Smooth muscle cell (in vitro differentiated cells): Measurements from ENCODE around the gene SLC1A5. TPM values are rescaled to one million over a fixed set of nuclear protein-coding genes. Genes with fewer than 3 reads are reported as not detected.

Source experiments
- DNase-seq: peaks from one replicate; lab custom pipeline; 2025; ENCODE audit not compliant: unreplicated experiment; lab: John Stamatoyannopoulos, UW
- H2AFZ ChIP-seq: fragments of 200-600 bp; sonication (generic); 2 replicates; pipeline ENCODE4 v1.6.0; 2016; ENCODE audit warnings: antibody characterized with exemption, low read depth, mild to moderate bottlenecking
- H3F3A ChIP-seq: fragments of 200-600 bp; sonication (generic); 2 replicates; pipeline ENCODE4 v1.6.0; 2017; ENCODE audit warnings: antibody characterized with exemption, low read depth
- H3K27ac ChIP-seq: fragments of 200-600 bp; sonication (generic); 2 replicates; pipeline ENCODE4 v1.5.1; 2016; ENCODE audit warnings: low read depth, mild to moderate bottlenecking
- H3K27me3 ChIP-seq: fragments of 200-600 bp; sonication (generic); 2 replicates; pipeline ENCODE4 v1.6.1; 2016; ENCODE audit warnings: low read depth, mild to moderate bottlenecking
- H3K36me3 ChIP-seq: fragments of 200-600 bp; sonication (generic); 2 replicates; pipeline ENCODE4 v1.5.1; 2016; ENCODE audit warnings: low read depth
- H3K4me1 ChIP-seq: fragments of 200-600 bp; sonication (generic); 2 replicates; pipeline ENCODE4 v1.5.1; 2016; ENCODE audit warnings: low read depth
- H3K4me2 ChIP-seq: fragments of 200-600 bp; sonication (generic); 2 replicates; pipeline ENCODE4 v1.6.0; 2016; ENCODE audit warnings: mild to moderate bottlenecking
- H3K4me3 ChIP-seq: fragments of 200-600 bp; sonication (generic); 2 replicates; pipeline ENCODE4 v1.5.1; 2016; ENCODE audit warnings: mild to moderate bottlenecking
- H3K79me2 ChIP-seq: fragments of 200-600 bp; sonication (generic); 2 replicates; pipeline ENCODE4 v1.6.0; 2016; ENCODE audit warnings: low read depth, mild to moderate bottlenecking
- H3K9ac ChIP-seq: fragments of 200-600 bp; sonication (generic); 2 replicates; pipeline ENCODE4 v1.6.0; 2016; ENCODE audit warnings: low read depth
- H3K9me3 ChIP-seq: fragments of 200-600 bp; sonication (generic); replicated peaks from 2 replicates; pipeline ENCODE4 v1.5.1; 2016; ENCODE audit warnings: low read depth
- H4K20me1 ChIP-seq: fragments of 200-600 bp; sonication (generic); 2 replicates; pipeline ENCODE4 v1.6.0; 2016; ENCODE audit warnings: low read depth
- WGBS: methylation state at CpG from one replicate; pipeline ENCODE4 v1.1.7; 2016; ENCODE audit warnings: low lambda C conversion rate; 5-methylcytosine and 5-hydroxymethylcytosine counted together
- polyA plus RNA-seq: library from polyadenylated mRNA; unstranded; fragments of >200 nt; fragmentation: Nextera tagmentation; extraction: Ambion mirVana; gene quantifications from 2 replicates; pipeline ENCODE4 v1.2.1, GENCODE V29; 2016
- total RNA-seq: library from RNA; depleted of rRNA; stranded (reverse); fragments of >200 nt; gene quantifications from 2 replicates; pipeline ENCODE4 v1.2.3, GENCODE V29; 2014
- TF ChIP-seq, protein P1 (sequence below): fragments of 200-600 bp; sonication (generic); IDR thresholded peaks from 2 replicates; pipeline ENCODE4 v1.5.1; 2017; ENCODE audit warnings: borderline replicate concordance, mild to moderate bottlenecking, antibody characterized with exemption; ENCODE audit not compliant: insufficient read depth, poor library complexity, severe bottlenecking

SLC1A5 gene
- total and polyA plus RNA-seq, 2 experiments from 2014 or later, result 101 to 231 TPM

DNA sequence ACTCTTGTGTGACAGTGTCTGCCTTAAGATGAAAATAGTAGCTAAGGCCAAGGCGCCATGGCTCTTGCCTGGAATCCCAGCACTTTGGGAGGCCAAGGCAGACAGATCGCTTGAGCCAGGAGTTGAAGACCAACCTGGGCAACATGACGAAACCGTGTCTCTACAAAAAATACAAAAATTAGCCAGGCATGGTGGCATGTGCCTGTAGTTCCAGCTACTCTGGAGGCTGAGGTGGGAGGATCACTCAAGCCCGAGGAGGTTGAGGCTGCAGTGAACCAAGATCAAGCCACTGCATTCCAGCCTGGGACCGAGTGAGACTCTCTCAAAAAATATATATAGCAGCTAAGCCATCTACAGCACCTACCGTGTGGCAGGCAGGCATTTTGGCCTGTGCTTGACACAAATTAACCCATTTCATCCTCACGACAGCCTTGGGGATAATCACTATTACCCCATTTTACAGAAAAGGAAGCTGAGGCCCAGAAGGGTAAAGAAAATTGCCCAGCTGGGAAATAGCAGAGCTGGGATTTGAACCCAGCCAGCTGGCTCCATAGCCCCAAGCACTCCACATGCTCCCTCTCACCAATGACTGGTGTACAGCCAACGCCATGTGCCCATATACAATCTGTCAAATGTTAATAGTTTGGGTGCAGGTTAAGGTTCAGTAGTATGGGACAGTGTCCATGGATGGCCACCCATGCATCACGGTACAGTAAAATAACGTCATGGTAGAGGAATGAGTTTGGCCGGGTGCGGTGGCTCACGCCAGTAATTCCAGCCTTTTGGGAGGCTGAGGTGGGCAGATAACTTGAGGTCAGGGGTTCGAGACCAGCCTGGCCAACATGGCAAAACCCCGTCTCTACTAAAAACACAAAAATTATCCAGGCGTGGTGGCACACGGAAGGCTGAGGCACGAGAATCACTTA, 3.1 kb downstream of the SLC1A5 start:
- no peak for DNase-seq

DNA sequence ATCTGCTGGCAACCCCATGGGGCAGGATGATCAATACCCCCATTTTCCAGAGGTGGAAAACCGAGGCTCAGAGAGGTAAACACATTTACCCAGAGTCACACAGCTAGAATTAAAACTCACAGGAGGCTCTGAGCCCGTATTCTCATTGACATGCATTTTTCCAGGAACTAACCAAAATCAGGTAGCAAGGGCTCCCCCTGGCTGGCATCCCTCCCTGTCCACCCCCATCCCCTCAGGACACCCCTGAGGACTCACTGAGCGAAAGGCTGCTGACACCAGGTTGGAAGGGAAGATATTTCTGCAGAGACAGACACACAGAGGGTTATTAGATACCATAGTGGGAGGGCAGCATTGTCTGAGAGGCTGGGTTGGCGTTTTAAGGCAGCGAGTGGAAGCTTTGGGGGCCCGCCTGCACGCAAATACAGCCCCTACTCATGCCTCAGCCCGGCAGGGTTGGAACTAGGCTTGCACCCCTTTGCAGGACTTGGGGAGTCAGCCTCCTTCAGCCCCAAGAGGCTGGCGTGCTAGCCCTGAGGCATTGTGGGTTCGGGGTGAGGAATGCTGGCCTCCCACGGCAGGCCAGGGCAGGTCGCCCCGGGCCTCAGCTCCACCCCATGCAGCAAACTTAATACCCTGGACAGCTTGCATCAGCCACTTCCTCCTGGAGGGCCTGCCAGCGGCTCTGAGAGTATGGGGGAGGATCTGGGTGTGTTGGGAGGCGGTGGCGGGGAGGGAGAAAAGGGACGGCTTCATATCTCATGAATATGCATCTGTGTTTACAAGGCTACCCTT, 3.9 kb downstream of the SLC1A5 start:
- Histone ChIP-seq H3K4me1 (peaks cover 11% of the 10 kb centered on the region), H3F3A (peaks cover 22% of the 10 kb centered on the region), H3K4me3 (peak overlapping the region; percentile 72)

More for the DNA sequence above, 3.1 kb downstream of the SLC1A5 start:
- no peaks in the 10 kb centered on the region for H3K36me3 ChIP-seq
- peak overlapping the region; percentile 85 for H3K4me2 ChIP-seq
- peaks cover 11% of the 10 kb centered on the region for H3K4me1 ChIP-seq
- H3K9me3 ChIP-seq, result no peaks in the 10 kb centered on the region
- H2AFZ ChIP-seq, result no peak overlapping the region
- peaks cover 79% of the 10 kb centered on the region for H4K20me1 ChIP-seq
- peaks cover 78% of the 10 kb centered on the region for H3K79me2 ChIP-seq
- peak overlapping the region; percentile 93 for H3K27ac ChIP-seq
- H3F3A ChIP-seq, result peaks cover 27% of the 10 kb centered on the region
- 54% methylated on average over 19 of the region's 19 CpGs for WGBS
- TF ChIP-seq, protein P1, sequence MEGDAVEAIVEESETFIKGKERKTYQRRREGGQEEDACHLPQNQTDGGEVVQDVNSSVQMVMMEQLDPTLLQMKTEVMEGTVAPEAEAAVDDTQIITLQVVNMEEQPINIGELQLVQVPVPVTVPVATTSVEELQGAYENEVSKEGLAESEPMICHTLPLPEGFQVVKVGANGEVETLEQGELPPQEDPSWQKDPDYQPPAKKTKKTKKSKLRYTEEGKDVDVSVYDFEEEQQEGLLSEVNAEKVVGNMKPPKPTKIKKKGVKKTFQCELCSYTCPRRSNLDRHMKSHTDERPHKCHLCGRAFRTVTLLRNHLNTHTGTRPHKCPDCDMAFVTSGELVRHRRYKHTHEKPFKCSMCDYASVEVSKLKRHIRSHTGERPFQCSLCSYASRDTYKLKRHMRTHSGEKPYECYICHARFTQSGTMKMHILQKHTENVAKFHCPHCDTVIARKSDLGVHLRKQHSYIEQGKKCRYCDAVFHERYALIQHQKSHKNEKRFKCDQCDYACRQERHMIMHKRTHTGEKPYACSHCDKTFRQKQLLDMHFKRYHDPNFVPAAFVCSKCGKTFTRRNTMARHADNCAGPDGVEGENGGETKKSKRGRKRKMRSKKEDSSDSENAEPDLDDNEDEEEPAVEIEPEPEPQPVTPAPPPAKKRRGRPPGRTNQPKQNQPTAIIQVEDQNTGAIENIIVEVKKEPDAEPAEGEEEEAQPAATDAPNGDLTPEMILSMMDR, result no peak
- peak overlapping the region; percentile 72 for H3K4me3 ChIP-seq
- peak overlapping the region; percentile 89 for H3K9ac ChIP-seq
- no peaks in the 10 kb centered on the region for H3K27me3 ChIP-seq

DNA sequence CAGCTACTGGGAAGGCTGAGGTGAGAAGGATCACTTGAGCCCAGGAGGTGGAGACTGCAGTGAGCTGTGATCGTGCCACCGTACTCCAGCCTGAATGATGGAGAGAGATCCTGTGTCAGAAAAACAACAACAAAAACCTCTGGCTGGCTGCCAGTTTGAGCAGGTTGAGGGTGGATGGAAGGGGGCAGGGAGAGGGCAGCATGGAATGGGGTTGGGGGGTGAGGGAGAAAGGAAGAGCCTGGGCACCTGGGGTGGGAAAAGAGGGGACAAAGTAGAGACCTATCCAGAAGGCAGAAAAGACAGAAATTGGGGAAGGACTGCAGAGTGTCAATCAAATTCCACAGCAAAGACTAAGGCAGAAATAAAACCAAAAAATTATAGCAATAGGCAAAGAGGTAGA, 4.7 kb downstream of the SLC1A5 start:
- Histone ChIP-seq H3K4me1 (peaks cover 11% of the 10 kb centered on the region), H3K9me3 (no peaks in the 10 kb centered on the region), H3K4me2 (peak overlapping the region; percentile 85), H3K9ac (no peak overlapping the region), H3K4me3 (peak overlapping the region; percentile 72), H3K27me3 (no peaks in the 10 kb centered on the region), H3K36me3 (no peaks in the 10 kb centered on the region), H3F3A (peaks cover 17% of the 10 kb centered on the region), H3K27ac (peak overlapping the region; percentile 93), H4K20me1 (peaks cover 93% of the 10 kb centered on the region), H2AFZ (no peak overlapping the region), H3K79me2 (peaks cover 86% of the 10 kb centered on the region)
- WGBS, result 52% methylated on average over 2 of the region's 2 CpGs
- TF ChIP-seq, protein P1, result no peak
- no peak for DNase-seq

More for the DNA sequence above, 3.9 kb downstream of the SLC1A5 start:
- no peak overlapping the region for H2AFZ ChIP-seq
- H3K27me3 ChIP-seq, result no peaks in the 10 kb centered on the region
- peak; percentile 41 for DNase-seq
- H3K9ac ChIP-seq, result peak overlapping the region; percentile 89
- no peaks in the 10 kb centered on the region for H3K36me3 ChIP-seq
- TF ChIP-seq, protein P1, result peak; percentile 31
- peak overlapping the region; percentile 85 for H3K4me2 ChIP-seq
- WGBS, result 15% methylated on average over 17 of the region's 17 CpGs
- peak overlapping the region; percentile 93 for H3K27ac ChIP-seq
- no peaks in the 10 kb centered on the region for H3K9me3 ChIP-seq
- H4K20me1 ChIP-seq, result peaks cover 86% of the 10 kb centered on the region
- peaks cover 82% of the 10 kb centered on the region for H3K79me2 ChIP-seq
